Measurements from ENCODE around the gene MRPS2.

- TF ChIP-seq SLC30A9 (CRISPR knock-in tag; IDR thresholded peaks at IDR 0.05) (no peak), ELF4 (CRISPR knock-in tag; IDR thresholded peaks at IDR 0.05) (no peak), RBBP5 (IDR thresholded peaks at IDR 0.05; ENCODE audit: borderline replicate concordance, insufficient read depth, low read length, poor library complexity, severe bottlenecking) (no peak), RBM15 (IDR thresholded peaks at IDR 0.05; ENCODE audit: insufficient read depth, low read length) (no peak), HMG20A (CRISPR knock-in tag; conservative IDR thresholded peaks at IDR 0.05) (no peak), RNF2 (IDR thresholded peaks at IDR 0.05) (no peak), ZNF12 (CRISPR knock-in tag; IDR thresholded peaks at IDR 0.05) (no peak), CTCF (IDR thresholded peaks at IDR 0.05 in 2 of 3, conservative IDR thresholded peaks at IDR 0.05 in 1 of 3; ENCODE audit: insufficient read depth in 2 of 3, low read depth in 1 of 3, low read length in 3 of 3) (no peak), HDAC6 (IDR thresholded peaks at IDR 0.05; ENCODE audit: low read depth, low read length) (no peak), BRD4 (IDR thresholded peaks at IDR 0.05) (no peak), ESRRB (CRISPR knock-in tag; IDR thresholded peaks at IDR 0.05; ENCODE audit: borderline replicate concordance) (no peak)
Measured at GRCh38 chr9:135505406-135506187, 5.1 kb downstream of the MRPS2 start.
